ENCODE measurements around the gene ADAMTS16.
A peak's percentile ranks its signal among the peaks of the same experiment; 100 is the strongest.

Gene ADAMTS16

GRCh38 chr5:5221724-5222123 lies 81.6 kb downstream of the ADAMTS16 start:
- no peak for DNase-seq

DNA sequence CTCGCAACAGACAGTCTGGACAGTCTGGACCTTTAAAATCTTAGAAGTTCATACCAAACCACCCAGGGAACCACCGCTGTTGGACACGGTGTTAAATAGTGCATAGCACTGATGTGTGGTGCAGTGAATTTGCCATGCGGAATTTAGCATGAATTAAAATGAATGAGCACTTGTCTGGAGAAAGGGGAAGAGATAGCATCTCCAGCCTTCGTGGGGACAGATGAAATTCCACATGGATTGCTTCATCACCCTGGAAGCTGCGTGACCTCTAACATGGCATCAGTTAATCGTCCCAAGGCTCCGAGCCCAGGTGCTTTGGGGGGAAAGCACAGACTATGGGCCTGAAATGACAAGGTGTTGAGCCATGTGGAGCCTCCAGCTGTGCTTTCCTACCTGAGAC lies 91.4 kb downstream of the ADAMTS16 start:
- no peak for DNase-seq

GRCh38 chr5:5234912-5235311 lies 94.8 kb downstream of the ADAMTS16 start:
- no peak for DNase-seq

DNA sequence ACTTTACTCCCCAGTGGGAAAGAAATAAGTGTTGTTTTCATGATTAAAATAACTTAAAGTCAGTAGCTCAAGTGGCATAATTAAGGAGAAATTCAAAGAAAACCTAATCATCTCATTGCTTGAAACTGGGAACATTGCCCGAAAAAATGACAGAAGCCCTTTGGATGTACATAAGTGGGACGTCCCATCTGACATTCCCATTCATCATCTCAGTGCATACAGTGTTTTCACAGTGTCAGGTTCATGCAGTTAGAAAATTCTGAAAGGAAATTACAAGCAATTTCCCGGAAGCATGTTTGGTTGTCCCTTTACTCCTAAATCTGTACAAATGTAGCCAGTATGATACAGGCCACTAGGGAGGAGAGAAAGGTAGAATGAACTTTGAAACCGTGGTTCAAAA lies 95.6 kb downstream of the ADAMTS16 start:
- DNase-seq: no peak

DNA sequence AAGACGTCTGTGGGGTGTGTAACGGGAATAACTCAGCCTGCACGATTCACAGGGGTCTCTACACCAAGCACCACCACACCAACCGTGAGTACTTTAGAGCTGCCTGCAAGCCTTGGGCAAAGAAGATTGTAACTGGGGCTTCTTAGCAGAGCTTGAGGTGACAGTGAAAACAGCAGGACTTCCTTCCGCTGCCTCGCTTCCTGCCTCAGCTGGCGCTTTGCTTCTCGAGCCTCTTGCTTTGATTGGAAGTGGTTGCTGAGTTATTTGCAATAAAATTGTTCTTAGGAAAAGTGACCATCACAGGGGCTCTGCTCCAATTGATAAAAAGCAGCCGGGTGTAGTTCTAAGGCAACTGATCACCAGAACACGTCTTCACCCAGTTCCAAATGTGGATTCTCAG lies 99.1 kb downstream of the ADAMTS16 start:
- DNase-seq: no peak

DNA sequence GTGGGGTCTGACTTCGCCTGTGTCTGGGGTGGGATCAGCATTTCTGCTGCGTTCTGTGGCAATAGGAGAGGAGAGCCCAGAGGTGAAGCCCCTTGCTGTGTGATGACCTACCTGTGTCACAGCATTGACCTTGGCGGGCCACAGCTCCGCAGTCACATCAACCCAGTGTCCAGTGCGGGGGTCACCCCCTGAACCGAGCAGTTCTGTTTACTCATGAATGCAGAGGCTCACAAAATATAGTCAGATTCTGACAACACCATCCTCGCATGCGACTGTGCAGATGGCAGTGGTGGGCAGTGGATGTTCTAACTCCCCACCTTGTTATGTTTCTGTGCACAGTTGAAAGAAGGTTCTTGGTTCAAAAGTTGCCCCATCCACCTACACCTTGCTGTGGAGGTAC lies 100.1 kb downstream of the ADAMTS16 start:
- DNase-seq: no peak

DNA sequence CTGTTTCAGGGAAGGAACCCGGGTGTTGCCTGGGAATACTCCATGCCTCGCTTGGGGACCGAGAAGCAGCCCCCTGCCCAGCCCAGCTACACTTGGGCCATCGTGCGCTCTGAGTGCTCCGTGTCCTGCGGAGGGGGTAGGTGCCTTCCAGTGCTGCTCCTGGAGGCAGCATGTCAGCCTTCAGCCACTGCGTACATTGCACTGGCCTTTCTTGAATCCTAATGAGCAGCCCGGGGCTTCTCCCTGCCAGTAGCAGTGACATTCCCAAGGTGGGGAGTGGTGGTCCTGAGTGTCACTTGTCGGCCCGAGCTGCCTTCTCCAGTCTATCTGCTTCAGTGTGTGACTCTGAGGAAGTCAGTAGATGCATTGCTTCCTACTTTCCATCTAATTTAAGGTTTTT lies 101.9 kb downstream of the ADAMTS16 start:
- no peak for DNase-seq

DNA sequence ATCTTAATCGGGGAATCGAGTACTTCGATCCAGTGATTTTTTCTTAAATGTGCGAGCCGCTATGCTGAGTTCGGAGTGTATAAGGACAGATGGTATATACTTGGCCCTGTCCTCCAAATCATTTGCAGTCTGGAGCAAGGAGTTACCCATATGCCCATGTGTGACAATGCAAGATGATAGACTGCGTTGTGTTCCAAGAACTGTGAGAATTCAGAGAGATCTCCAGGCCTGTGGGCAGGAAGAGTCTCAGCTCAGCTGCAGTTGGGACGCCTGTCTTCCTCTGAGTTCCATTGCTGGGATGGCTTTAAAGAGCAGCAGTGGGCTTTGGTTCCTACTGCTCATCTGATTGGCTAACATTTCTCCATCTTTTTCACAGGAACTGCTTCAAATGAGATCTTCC lies 106.6 kb downstream of the ADAMTS16 start:
- DNase-seq: no peak

DNA sequence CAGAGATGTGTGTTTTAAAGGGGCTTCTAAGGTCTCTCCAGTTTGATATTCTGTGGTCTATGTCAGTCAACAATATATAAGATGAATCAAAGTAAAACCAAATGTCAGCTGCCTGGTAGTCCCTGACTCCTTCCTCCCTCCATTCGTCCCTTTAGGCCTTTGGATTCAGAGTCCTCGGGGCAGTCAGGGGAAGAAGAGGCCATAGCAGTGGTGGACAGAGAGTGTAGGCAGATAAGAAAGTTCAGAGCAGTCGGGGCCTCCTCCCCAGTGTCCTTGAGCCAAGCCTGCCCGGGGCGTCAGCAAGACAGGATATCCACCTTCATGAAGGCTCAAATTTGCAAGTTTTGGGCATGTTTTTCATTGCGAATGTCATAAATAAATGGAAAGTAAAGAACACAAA lies 110.6 kb downstream of the ADAMTS16 start:
- no peak for DNase-seq

GRCh38 chr5:5252106-5252505 lies 112.0 kb downstream of the ADAMTS16 start:
- no peak for DNase-seq

DNA sequence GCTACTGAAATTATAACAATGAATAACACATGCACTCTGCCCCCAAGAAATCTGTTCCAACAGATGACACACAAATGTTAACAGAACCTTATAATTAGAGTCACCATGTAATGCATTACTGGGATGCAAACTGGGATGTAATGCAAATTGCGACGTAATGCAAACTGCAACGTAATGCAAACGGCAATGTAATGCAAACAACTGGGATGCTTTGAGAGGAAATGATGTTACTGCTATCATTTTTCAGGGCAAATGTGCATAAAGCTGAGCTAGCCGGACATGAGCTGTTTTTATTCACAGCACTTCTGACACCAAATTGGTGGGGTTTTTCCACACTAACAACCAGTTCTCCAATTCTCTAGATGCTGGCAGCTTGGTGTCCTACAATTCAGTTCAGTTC lies 117.2 kb downstream of the ADAMTS16 start:
- DNase-seq: no peak

DNA sequence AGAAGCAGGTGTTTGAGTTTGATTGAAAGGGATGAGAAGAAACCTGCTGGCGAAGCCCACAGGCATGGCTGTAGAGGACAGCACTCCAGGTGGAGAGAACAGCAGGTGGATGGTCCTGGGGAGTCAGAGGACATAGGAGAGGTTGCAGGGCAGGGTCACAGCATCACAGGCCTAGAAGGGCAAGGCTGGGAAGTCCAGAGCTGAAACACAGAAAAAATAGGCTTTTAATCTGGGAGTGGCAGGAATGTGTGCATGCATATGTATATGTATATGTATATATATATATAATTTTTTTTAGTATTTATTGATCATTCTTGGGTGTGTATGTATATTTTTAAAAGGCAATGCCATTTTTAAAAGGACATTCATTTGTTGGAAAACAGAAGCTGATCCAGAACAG lies 118.4 kb downstream of the ADAMTS16 start:
- no peak for DNase-seq

DNA sequence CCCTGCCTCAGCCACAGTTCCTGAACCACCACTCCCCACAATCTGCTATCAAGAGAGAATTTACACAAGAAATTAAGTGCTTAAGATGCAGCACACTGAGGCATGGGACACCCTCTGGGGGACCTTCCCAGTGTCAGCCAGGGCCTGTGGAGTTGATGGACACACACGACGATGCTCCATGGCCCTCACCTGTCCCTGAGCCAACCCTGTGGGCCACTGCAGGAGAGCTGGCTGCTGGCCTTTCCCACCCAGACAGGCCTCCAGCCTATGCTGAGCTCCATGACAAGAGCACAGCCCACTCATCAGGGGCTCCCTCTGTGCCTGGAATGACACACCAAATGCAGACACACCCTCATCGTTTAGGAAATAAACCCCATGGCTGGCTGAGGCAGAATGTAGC lies 124.6 kb downstream of the ADAMTS16 start:
- no peak for DNase-seq

GRCh38 chr5:5266297-5266696 lies 126.2 kb downstream of the ADAMTS16 start:
- no peak for DNase-seq

GRCh38 chr5:5270161-5270560 lies 130.0 kb downstream of the ADAMTS16 start:
- DNase-seq: no peak

GRCh38 chr5:5270958-5271785 lies 131.0 kb downstream of the ADAMTS16 start:
- peak in 50 of 56 donors; percentile 3 to 68 (median 45) for DNase-seq

GRCh38 chr5:5271786-5272321 lies 131.7 kb downstream of the ADAMTS16 start:
- peak in 6 of 56 donors; percentile 4 to 40 (median 10) for DNase-seq

- DNase-seq: no peak
Measured at GRCh38 chr5:5273398-5273797, 133.3 kb downstream of the ADAMTS16 start.

- no peak for DNase-seq
Measured at GRCh38 chr5:5273976-5274375, 133.8 kb downstream of the ADAMTS16 start.

DNA sequence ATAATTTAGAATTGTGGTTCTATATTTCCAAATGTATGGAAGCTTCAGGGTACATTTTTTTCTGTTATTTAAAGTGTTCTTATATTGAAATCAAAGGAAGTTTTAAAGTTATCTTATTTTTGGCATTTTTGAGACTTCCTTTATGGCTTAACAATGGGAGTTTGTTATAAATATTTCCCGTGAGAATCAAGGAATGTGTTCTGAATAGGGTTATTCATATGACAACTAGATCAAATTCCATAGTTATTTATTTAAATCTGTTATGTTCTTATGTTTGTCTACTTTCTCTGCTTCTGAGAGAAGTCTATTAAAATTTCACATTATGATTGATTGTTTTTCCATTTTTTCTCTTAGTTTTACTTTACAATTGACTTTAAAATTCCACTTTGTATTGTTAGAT lies 135.1 kb downstream of the ADAMTS16 start:
- DNase-seq: no peak

- no peak for DNase-seq
Measured at GRCh38 chr5:5276430-5276829, 136.3 kb downstream of the ADAMTS16 start.

GRCh38 chr5:5276951-5277517 lies 136.9 kb downstream of the ADAMTS16 start:
- no peak for DNase-seq

- no peak for DNase-seq
Measured at GRCh38 chr5:5278201-5278814, 138.2 kb downstream of the ADAMTS16 start.
